HepG2 (cell line): ENCODE data around the gene UTS2R. TPM values are rescaled to one million over a fixed set of nuclear protein-coding genes. Genes with fewer than 3 reads are reported as not detected.

Experiments
- ARHGAP35 ChIP-seq: sonication (generic); formaldehyde crosslinking; IDR thresholded peaks from 2 replicates; pipeline ENCODE4 v1.9.0; 2022; ENCODE audit warnings: mild to moderate bottlenecking, inconsistent platforms, moderate library complexity, missing genetic modification reagents, borderline replicate concordance
- ATF7 ChIP-seq, 2 experiments: fragments of 450-650 bp in 1 of 2; sonication (generic) in 1 of 2; formaldehyde crosslinking in 1 of 2; IDR thresholded peaks; 2 replicates each; pipeline versions ENCODE4 v1.4.0 to v1.6.1; 2016 to 2020; ENCODE audit warnings: antibody characterized with exemption in 1 of 2, mild to moderate bottlenecking in 1 of 2, missing genetic modification reagents in 1 of 2
- BCL6 ChIP-seq: IDR thresholded peaks from 2 replicates; pipeline ENCODE4 v1.6.1; 2016; ENCODE audit warnings: missing genetic modification reagents, missing compliant biosample characterization
- DMAP1 ChIP-seq: IDR thresholded peaks from 2 replicates; pipeline ENCODE4 v1.6.1; 2016
- DR1 ChIP-seq: sonication (generic); formaldehyde crosslinking; IDR thresholded peaks from 2 replicates; pipeline ENCODE4 v1.8.0; 2021; ENCODE audit warnings: mild to moderate bottlenecking, missing genetic modification reagents, inconsistent platforms
- EP300 ChIP-seq, 3 experiments: sonication (generic) in 1 of 3; formaldehyde crosslinking in 1 of 3; IDR thresholded peaks; 2 replicates each; pipeline versions ENCODE4 v1.5.1 to v1.6.1; 2011 to 2020; ENCODE audit warnings: low read depth in 2 of 3, low read length in 2 of 3, borderline replicate concordance in 1 of 3, improper control_type of control experiment in 1 of 3, mild to moderate bottlenecking in 1 of 3, missing genetic modification reagents in 1 of 3, moderate library complexity in 1 of 3
- GATAD2A ChIP-seq: IDR thresholded peaks from 2 replicates; pipeline ENCODE4 v1.6.1; 2016
- HNF4G ChIP-seq, 2 experiments: sonication (generic) in 1 of 2; formaldehyde crosslinking in 1 of 2; IDR thresholded peaks; 2 replicates each; pipeline versions ENCODE4 v1.4.0 to v1.6.1; 2011 to 2020; ENCODE audit warnings: borderline replicate concordance in 2 of 2, low read depth in 2 of 2, mild to moderate bottlenecking in 2 of 2, low read length in 1 of 2, missing genetic modification reagents in 1 of 2, moderate library complexity in 1 of 2
- IRX3 ChIP-seq: sonication (generic); formaldehyde crosslinking; IDR thresholded peaks from 2 replicates; pipeline ENCODE4 v1.8.1; 2023; ENCODE audit warnings: mild to moderate bottlenecking, low read depth, missing genetic modification reagents, borderline replicate concordance
- JUND ChIP-seq: sonication (generic); formaldehyde crosslinking; IDR thresholded peaks from 2 replicates; pipeline ENCODE4 v1.8.0; 2022; ENCODE audit warnings: mild to moderate bottlenecking, missing genetic modification reagents
- NBN ChIP-seq: fragments of 450-650 bp; conservative IDR thresholded peaks from 2 replicates; pipeline ENCODE4 v1.6.1; 2017
- SMARCE1 ChIP-seq: fragments of 450-650 bp; IDR thresholded peaks from 2 replicates; pipeline ENCODE4 v1.6.1; 2017; ENCODE audit warnings: borderline replicate concordance
- STAG1 ChIP-seq: sonication (generic); formaldehyde crosslinking; IDR thresholded peaks from 2 replicates; pipeline ENCODE4 v1.4.0; 2020; ENCODE audit warnings: missing genetic modification reagents
- STAT5B ChIP-seq: sonication (generic); formaldehyde crosslinking; IDR thresholded peaks from 2 replicates; pipeline ENCODE4 v1.4.0; 2020; ENCODE audit warnings: missing genetic modification reagents
- XRCC5 ChIP-seq: fragments of 200-400 bp; formaldehyde crosslinking; optimal IDR thresholded peaks from 2 replicates; pipeline ENCODE3; 2017; ENCODE audit warnings: mild to moderate bottlenecking, low read length
- YY1 ChIP-seq: IDR thresholded peaks from 2 replicates; pipeline ENCODE4 v1.6.1; 2011; ENCODE audit warnings: low read length, low read depth, moderate library complexity, mild to moderate bottlenecking; ENCODE audit not compliant: insufficient read depth, insufficient replicate concordance
- ZFP37 ChIP-seq: sonication (generic); formaldehyde crosslinking; IDR thresholded peaks from 2 replicates; pipeline ENCODE4 v1.4.0; 2020; ENCODE audit warnings: missing genetic modification reagents, borderline replicate concordance
- ZFYVE20 ChIP-seq: sonication (generic); formaldehyde crosslinking; IDR thresholded peaks from 2 replicates; pipeline ENCODE4 v1.8.0; 2023; ENCODE audit warnings: low read depth, mild to moderate bottlenecking, moderate library complexity, missing genetic modification reagents, borderline replicate concordance
- ZNF256 ChIP-seq: sonication (generic); formaldehyde crosslinking; conservative IDR thresholded peaks from 2 replicates; pipeline ENCODE4 v1.4.0; 2020; ENCODE audit warnings: missing genetic modification reagents
- ZNF562 ChIP-seq: sonication (generic); formaldehyde crosslinking; IDR thresholded peaks from 2 replicates; pipeline ENCODE4 v1.8.0; 2022; ENCODE audit warnings: missing genetic modification reagents, borderline replicate concordance
- polyA plus RNA-seq, 8 experiments: library from polyadenylated mRNA; depleted of rRNA in 3 of 8; stranded (reverse) in 7 of 8; unstranded in 1 of 8; fragments of >200 nt; fragmentation: Illumina TruSeq in 4 of 8; extraction: Trizol in 4 of 8; gene quantifications; 2 replicates each; pipeline versions ENCODE4 v1.2.1 to v1.2.3, GENCODE V29; 2011 to 2016; ENCODE audit warnings: low read depth in 4 of 8, missing spikeins in 1 of 8, mixed read lengths in 1 of 8; ENCODE audit not compliant: insufficient read depth in 1 of 8
- total RNA-seq, 5 experiments: library from RNA; depleted of rRNA; stranded (reverse); fragments of >200 nt; fragmentation: Illumina TruSeq; extraction: Trizol; gene quantifications; 2 replicates each; pipeline ENCODE4 v1.2.3, GENCODE V29; 2016; ENCODE audit warnings: low read depth in 1 of 5
- TF ChIP-seq, protein P1 (sequence below): sonication (generic); formaldehyde crosslinking; IDR thresholded peaks from 2 replicates; pipeline ENCODE4 v1.4.0; 2020; ENCODE audit warnings: mild to moderate bottlenecking, missing genetic modification reagents
- TF ChIP-seq, protein P2 (sequence below), 2 experiments: IDR thresholded peaks; 2 replicates each; pipeline ENCODE4 v1.6.1; 2011 to 2012; ENCODE audit warnings: low read length in 2 of 2, borderline replicate concordance in 1 of 2, low read depth in 1 of 2, mild to moderate bottlenecking in 1 of 2, moderate library complexity in 1 of 2
- TF ChIP-seq, protein P3 (sequence below): sonication (generic); formaldehyde crosslinking; IDR thresholded peaks from 2 replicates; pipeline ENCODE4 v1.9.0; 2022; ENCODE audit warnings: missing genetic modification reagents, mild to moderate bottlenecking, borderline replicate concordance

The UTS2R gene
- total and polyA plus RNA-seq, 2 of the 13 experiments (the other 11 are each of a cell fraction or from before 2014, with no cell fraction given), result 0.13 to 0.15 TPM

DNA sequence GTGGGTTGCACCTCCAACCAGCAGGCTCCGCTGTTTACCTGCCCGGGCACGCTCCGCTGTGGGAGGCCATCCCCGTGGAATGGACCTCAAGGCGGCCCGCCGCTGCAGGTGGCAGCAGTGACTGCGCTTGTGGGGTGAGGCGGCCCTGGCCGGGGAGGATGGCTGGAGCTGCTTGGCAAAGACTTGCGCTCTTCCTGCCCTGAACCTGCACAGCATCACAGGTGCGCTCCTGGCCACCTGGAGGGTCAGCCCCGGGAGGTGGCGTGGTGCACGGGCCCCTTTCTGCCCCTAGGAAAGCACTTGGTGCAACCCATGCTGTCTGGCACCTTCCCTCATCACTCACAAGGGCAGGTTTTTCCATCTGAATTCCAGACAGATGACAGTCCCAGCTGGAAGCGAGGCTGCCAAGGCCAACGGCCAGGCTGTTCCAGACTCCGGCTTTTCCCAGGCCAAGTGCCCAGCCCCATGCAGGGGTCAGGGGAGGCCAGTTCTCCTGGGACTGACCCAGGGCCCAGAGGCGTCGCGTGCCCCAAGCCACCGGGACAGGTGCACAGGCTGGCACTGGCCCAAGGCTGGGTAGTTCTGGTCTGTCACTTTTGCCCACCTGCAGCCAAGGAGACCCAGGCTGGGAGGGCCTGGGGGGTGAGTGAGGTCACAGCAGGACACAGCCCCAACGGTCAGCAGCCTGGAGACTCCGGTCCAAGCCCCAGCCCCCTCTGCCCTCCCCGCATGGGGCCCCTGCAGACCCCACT lies 13.3 kb downstream of the UTS2R start (continued):
- TF ChIP-seq, protein P1, sequence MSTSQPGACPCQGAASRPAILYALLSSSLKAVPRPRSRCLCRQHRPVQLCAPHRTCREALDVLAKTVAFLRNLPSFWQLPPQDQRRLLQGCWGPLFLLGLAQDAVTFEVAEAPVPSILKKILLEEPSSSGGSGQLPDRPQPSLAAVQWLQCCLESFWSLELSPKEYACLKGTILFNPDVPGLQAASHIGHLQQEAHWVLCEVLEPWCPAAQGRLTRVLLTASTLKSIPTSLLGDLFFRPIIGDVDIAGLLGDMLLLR (CRISPR knock-in tag), result peak; percentile 68
- TF ChIP-seq ZNF256 (CRISPR knock-in tag) (0 out of 2 replicates have a peak, but pooled peaks have one; percentile 21), IRX3 (0 out of 2 replicates have a peak, but pooled peaks have one; percentile 37), HNF4G (IDR thresholded peaks at IDR 0.05; ENCODE audit: borderline replicate concordance, low read depth, low read length) (no peak), HNF4G (CRISPR knock-in tag; IDR thresholded peaks at IDR 0.05; ENCODE audit: borderline replicate concordance, low read depth) (no peak), YY1 (peak; percentile 4), SMARCE1 (no peak), STAG1 (CRISPR knock-in tag) (peak; percentile 47; the same call in 1 of the 2 replicates), ARHGAP35 (peak; percentile 47), ZNF562 (no peak), STAT5B (CRISPR knock-in tag) (no peak), XRCC5 (peak; percentile 60), EP300 (IDR thresholded peaks at IDR 0.05; ENCODE audit: low read depth in 2 of 2, low read length in 2 of 2) (peak in 1 of 2 experiments; percentile 42; a peak in 2 of 4 replicates), EP300 (CRISPR knock-in tag; IDR thresholded peaks at IDR 0.05; ENCODE audit: borderline replicate concordance) (no peak), DR1 (CRISPR knock-in tag) (no peak), ZFYVE20 (peak; percentile 27; the same call in 1 of the 2 replicates), DMAP1 (CRISPR knock-in tag) (peak; percentile 31; the same call in 1 of the 2 replicates), GATAD2A (peak; percentile 55; the same call in 1 of the 2 replicates), BCL6 (CRISPR knock-in tag) (peak; percentile 88), ATF7 (IDR thresholded peaks at IDR 0.05) (no peak), ATF7 (CRISPR knock-in tag; IDR thresholded peaks at IDR 0.05) (peak; percentile 40; the same call in 1 of the 2 replicates), ZFP37 (0 out of 2 replicates have a peak, but pooled peaks have one; percentile 50), NBN (no peak), JUND (CRISPR knock-in tag) (no peak; the same call in 1 of the 2 replicates)
- TF ChIP-seq, protein P2, sequence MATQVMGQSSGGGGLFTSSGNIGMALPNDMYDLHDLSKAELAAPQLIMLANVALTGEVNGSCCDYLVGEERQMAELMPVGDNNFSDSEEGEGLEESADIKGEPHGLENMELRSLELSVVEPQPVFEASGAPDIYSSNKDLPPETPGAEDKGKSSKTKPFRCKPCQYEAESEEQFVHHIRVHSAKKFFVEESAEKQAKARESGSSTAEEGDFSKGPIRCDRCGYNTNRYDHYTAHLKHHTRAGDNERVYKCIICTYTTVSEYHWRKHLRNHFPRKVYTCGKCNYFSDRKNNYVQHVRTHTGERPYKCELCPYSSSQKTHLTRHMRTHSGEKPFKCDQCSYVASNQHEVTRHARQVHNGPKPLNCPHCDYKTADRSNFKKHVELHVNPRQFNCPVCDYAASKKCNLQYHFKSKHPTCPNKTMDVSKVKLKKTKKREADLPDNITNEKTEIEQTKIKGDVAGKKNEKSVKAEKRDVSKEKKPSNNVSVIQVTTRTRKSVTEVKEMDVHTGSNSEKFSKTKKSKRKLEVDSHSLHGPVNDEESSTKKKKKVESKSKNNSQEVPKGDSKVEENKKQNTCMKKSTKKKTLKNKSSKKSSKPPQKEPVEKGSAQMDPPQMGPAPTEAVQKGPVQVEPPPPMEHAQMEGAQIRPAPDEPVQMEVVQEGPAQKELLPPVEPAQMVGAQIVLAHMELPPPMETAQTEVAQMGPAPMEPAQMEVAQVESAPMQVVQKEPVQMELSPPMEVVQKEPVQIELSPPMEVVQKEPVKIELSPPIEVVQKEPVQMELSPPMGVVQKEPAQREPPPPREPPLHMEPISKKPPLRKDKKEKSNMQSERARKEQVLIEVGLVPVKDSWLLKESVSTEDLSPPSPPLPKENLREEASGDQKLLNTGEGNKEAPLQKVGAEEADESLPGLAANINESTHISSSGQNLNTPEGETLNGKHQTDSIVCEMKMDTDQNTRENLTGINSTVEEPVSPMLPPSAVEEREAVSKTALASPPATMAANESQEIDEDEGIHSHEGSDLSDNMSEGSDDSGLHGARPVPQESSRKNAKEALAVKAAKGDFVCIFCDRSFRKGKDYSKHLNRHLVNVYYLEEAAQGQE (IDR thresholded peaks at IDR 0.05; ENCODE audit: borderline replicate concordance in 1 of 2, low read depth in 1 of 2, low read length in 2 of 2), result no peak
- TF ChIP-seq, protein P3, sequence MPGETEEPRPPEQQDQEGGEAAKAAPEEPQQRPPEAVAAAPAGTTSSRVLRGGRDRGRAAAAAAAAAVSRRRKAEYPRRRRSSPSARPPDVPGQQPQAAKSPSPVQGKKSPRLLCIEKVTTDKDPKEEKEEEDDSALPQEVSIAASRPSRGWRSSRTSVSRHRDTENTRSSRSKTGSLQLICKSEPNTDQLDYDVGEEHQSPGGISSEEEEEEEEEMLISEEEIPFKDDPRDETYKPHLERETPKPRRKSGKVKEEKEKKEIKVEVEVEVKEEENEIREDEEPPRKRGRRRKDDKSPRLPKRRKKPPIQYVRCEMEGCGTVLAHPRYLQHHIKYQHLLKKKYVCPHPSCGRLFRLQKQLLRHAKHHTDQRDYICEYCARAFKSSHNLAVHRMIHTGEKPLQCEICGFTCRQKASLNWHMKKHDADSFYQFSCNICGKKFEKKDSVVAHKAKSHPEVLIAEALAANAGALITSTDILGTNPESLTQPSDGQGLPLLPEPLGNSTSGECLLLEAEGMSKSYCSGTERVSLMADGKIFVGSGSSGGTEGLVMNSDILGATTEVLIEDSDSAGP (CRISPR knock-in tag), result peak; percentile 76; the same call in 1 of the 2 replicates
